ENCODE measurements around the gene KIF22.

- TF ChIP-seq POLR2A (IDR thresholded peaks at IDR 0.05; ENCODE audit: low read length) (no peak), GATA1 (IDR thresholded peaks at IDR 0.05; ENCODE audit: low read depth, low read length) (no peak)
Observed at GRCh38 chr16:29761882-29762281, 28.7 kb upstream of the KIF22 start.
